GM21367 (cell line): Measurements from ENCODE around the gene JADE3.

ENCODE experiments used
- ATAC-seq: cut with Tn5 transposase; IDR thresholded peaks from one replicate; pipeline ENCODE4 v1.9.1; 2021; ENCODE audit not compliant: unreplicated experiment

Gene JADE3

GRCh38 chrX:47101206-47101605 is 189.0 kb downstream of the JADE3 start:
- no peak for ATAC-seq
